Stimulated activated naive CD8-positive, alpha-beta T cell treated with anti-CD3 and anti-CD28 coated beads, Interleukin-15, Interleukin-2, amounts not matched to agents 100 U/mL and 50 U/mL, for 24 hours (primary cell): ENCODE results near the gene NAV2.
A peak's percentile ranks its signal among the peaks of the same experiment; 100 is the strongest.
"Not testable (repeated sequence)": the region's sequence is repeated elsewhere in the genome, so short reads cannot be mapped to it uniquely, and the experiment has no call there.

Experiments used
- ATAC-seq: fragments of 150-1000 bp; cut with Tn5 transposase; one replicate; pipeline ENCODE4 v1.10.0; 2021
- DNase-seq: peaks from one replicate; pipeline ENCODE4 v3.0.0; 2021

Gene NAV2

DNA sequence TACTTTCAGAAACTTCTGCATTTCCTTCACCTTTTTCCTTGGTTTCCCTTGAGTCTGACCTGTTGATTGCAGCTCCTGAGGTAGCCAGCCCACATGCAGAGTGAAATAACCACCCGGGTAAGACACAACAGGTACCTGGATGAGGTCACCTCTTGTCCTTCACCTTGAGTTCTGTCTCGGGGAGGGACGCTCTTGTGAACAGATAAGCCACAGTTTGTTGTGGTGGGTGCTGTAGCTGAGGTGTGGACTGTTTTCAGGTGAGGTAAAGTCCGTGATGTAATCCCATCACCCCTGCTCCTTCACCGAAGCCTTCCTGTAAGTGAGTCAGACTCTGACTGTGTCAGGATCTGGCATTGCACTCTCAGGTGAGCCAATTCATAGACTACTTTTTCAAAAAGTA, 183.1 kb downstream of the NAV2 start:
- DNase-seq (no peak), ATAC-seq (no peak)

DNA sequence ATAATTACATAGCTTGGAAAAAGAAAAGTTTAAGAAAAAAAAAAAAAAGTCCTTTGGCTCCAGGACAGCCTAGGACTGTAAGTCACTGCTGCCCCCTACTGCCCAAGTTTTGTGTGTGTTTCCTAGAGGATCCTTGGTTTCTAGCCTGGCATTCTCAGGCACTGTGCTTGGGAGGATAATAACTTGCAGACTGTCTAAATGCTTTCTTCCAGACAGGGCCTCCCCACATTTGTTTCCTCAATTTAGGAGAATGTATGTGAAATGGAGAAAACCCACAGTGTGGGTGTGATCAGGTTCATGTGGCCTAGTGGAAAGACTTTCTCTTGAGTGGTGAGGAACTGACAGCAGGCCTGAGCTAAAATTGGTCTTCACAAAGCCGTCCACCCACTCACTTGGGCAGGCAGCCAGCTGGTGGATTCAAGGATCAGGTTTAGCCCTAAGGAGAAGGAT, 191.0 kb downstream of the NAV2 start:
- ATAC-seq (no peak), DNase-seq (peak; percentile 67)

GRCh38 chr11:19905280-19905853, 192.7 kb downstream of the NAV2 start:
- no peak for DNase-seq
- no peak for ATAC-seq

GRCh38 chr11:19906126-19906525, 193.5 kb downstream of the NAV2 start:
- DNase-seq (no peak), ATAC-seq (no peak)

GRCh38 chr11:19907008-19907579, 194.5 kb downstream of the NAV2 start:
- DNase-seq: no peak
- no peak for ATAC-seq

DNA sequence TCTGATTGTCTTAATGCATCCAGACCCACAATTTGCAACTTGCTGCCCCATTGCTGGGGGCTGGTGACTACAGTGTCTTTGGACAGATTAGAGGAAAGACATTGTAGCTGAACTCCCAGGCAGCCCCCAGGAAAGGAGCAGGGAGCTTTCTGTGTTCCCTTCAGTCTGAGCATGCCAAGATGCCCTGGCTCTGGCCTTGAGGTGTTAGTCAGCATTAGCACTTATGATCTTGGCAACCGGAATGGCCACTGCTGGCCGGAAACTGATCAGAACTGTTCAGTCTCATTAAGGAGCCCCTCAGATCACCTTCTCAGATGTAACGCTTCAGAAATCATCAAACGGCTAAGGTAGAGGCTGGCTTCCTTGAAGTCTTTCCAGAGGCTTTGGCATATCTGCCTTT, 195.2 kb downstream of the NAV2 start:
- ATAC-seq: no peak
- DNase-seq: no peak

DNA sequence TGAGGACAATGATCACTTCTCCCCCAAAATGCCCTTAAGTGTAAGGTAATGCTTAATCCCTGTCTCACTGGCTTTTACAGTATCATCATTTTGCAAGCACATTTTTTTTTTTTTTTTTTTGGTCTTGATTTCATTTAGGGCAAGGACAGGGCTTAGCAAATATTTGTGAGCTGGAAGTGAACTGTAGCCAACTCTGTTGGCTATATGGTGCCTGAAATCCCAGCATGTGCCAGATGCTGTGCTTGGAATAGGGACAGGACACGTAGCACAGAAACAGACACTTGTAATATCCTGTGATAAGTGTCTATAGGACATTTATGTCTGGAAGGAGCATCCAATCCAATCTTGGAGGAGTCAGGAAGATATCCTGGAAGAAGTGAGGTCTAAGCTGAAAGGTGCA, 198.3 kb downstream of the NAV2 start:
- ATAC-seq (no peak), DNase-seq (no peak)

DNA sequence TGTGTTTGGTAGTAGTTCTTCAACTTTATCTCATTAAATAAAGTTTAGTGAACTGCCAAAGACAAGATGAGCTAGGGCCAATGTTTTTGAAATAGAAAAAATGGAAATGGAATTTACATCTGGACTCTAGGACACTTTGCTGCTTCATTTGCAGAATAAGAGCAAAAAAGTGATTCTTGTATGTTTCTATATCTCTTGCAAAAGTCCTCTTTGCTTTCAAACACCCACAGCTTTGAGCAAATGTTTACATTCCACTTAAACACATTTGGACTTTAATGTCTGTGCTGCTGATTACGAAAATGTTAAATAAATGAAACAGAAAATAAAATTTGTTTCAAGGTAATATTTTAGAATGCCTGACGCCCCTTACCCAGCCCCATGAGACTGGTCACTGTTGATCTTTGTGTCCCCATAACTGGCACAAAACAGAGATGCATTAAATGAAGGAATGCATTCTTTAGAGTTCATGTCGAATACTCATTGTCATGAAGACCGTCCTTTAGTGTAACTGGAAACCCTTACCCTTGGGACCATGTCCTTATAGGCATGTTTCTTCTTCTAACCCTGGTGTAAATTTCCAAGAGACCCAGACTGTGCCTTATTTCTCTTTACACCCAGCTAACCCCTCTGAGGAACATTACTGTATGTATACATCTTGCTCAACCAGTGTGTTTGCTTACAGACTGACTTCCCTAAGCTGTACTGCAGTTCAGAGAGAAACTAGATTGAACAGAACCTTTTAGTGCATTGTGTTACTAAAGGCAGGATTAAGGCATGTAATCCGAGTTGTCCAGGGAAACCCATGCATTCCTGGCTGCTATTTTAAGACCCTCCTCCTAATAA, 199.7 kb downstream of the NAV2 start:
- ATAC-seq (no peak), DNase-seq (no peak)

DNA sequence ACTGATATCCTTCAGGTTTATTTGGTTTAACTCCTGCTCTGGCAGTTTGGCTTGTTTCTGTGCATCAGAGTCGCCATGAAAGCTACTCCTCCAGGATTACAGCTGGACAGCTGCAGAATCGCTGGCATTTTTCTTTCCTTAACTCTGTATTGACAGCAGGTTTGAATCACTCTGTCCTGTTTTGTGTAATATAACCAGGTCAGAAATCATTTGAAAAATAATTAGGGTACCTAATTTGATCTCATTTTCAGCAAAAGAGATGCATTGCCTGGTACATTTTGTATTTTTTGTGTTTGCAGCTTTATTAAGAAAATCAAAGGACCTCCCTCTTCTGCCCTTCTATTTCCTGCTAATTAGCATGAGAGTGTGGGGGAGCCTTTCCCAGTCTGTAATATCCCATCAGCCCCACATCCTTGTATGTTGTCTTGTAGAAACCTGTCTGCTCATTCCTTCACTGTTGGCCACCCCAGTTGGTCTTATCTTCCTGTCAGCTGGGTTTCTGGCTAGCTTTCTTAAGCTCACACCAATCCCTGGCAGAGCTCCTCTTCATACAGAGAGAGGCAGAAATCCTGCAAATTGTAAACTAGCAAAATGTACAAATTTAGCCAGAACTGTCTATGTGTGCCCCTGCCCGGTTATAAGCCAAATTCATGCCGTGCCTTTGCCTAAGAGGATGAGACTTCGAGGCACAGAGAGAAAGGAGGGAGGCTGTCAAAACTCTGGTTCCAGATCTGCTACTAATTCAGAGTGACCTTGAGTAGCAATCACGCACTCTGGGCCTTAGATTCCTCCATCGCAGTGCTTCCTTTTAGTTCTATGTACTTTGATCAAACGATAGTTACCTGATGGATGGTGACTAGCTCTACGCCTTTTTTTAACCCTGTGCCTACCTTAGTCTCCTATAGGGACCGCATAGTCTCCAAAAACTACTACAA, 200.6 kb downstream of the NAV2 start:
- DNase-seq (no peak), ATAC-seq (no peak)

- no peak for ATAC-seq
- no peak for DNase-seq
Measured at GRCh38 chr11:19913893-19914249, 201.2 kb downstream of the NAV2 start.

DNA sequence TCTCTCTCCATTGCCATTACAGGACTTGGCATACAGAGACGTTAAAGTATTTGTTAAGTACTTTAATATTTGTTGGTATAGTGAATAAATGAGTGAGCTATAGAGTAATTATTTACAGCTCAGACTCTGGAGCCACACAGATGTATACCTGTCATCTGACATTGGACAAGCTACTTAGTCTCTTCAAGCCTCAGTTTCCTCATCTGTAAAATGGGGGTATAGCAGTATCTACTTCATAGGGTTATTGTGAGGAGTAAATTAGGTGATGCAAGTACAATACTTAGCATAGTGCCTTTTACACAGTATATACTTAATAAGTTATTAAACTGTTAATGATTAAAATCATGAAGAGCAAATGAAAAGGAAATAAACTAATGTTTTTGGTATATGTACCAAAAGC, 203.2 kb downstream of the NAV2 start:
- ATAC-seq (no peak), DNase-seq (no peak)

DNA sequence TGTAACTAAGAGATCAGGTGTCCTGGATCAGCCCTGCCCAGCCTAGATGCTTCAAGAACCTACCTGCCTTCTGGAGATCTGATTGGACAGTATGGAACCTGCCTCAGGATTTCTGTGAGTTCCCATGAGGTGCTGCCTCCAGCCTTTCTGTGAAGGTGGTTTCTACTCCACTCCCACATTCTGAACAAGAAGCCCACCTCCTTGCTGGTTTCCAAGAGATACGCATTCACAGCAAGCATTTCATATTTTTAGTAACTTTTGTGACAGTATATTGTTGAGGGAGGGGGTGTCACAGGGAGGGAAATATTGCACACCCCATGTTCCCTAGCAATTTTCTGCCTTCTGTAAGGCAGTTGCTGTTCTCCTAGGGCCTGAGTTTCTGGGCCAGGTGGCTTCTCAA, 204.4 kb downstream of the NAV2 start:
- no peak for ATAC-seq

GRCh38 chr11:19918302-19919049, 205.8 kb downstream of the NAV2 start:
- ATAC-seq: no peak

More for the DNA sequence above, 204.4 kb downstream of the NAV2 start:
- no peak for DNase-seq

DNA sequence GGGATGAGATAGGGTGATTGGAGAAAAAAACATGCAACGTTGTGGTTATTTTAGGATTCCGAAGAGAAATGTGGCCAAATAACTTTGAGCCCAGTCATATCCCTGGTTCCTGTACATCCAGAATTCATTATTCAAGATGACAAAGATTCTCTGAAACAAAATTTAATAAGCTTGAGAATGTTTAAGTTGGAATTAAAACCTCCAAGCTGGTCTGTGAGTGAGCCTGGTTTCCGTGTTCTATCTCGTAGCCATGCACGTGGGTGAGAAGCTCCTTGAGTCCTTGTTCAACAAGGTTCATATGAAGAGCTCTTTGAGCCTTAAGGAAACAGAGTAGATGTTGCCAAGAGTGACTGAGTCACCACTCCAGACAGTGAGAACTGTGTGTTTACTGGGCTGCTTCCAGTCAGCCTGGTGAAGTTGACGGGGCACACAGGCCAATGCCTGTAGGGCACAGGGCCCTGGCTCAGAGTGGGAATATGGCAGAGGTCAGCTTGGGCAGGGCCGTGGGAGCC, 206.5 kb downstream of the NAV2 start:
- DNase-seq: no peak
- ATAC-seq: no peak

More at GRCh38 chr11:19918302-19919049, 205.8 kb downstream of the NAV2 start:
- no peak for DNase-seq

GRCh38 chr11:19920982-19921381, 208.3 kb downstream of the NAV2 start:
- DNase-seq (no peak), ATAC-seq (no peak)

DNA sequence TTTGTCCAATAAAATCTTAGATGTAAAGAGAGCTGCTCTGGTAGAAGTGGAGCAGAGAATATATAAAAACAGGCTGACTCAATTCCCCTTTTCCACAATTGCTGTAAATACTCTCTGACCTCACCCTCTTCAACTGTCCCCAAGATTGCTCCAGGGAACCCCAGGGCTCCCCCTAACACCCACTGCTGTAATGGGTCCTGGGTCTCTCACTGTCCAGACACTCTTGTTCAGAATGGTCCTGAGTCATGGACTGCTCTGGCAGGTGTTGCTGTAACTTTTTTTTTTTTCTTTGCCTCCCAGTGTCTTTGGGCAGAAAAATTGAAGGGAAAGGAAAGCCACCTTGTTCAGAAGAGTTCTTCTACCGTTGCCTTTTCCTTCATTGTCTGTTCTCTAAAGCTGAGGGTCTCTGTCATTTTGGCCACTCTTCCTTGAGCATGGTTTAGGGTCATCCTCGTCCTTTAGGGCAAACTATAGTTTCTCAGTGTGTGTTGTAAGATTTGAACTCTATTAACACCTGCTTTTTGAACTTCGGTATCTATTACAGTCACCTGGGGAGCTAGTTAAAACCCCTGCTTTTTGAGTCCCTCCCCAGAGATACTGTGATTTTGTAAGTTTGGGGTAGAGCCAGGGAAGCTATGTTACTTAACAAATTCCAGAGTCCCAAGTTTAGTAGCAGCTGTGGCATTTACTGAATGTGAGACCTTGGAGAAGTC, 209.5 kb downstream of the NAV2 start:
- DNase-seq (no peak), ATAC-seq (peak; percentile 23)

- DNase-seq (no peak), ATAC-seq (no peak)
Measured at GRCh38 chr11:19922689-19923035, 210.0 kb downstream of the NAV2 start.

DNA sequence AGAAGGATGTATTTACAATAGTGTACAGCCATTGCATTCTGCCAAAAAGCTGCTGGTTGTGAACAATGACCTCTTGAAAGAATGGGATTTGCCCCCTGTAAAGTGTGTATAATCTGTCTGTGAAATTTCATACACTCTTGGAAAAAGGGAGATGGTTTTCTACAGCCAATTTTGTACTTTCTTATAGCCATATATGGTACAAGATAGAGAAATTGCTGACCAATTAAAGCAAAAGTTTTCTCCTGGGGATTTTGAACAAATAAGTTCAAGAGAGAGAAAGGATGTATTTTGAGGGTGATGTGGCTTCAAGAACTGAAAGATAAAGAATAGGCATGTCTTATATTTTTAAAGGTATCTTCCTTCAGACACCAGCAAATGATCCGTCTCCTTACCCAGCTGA, 211.0 kb downstream of the NAV2 start:
- ATAC-seq: no peak

DNA sequence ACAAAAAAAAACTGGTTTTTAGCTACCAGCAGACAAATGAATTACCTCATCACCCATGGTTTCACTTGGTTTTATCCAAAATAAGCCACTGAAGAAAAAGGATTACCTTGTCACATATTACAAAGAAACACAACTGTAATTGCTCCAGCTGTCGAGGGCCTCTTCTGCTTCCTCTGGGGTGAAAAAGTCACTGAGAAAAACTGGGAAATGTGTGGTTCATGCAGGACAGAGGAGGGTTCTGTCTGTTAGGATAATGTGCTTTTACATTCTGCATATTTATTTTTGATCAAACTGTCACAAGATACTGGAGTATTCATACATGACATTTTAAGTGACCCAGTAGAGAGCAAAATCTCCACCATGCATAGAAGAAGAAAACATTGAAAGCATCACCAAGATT, 211.7 kb downstream of the NAV2 start:
- no peak for DNase-seq

More for the DNA sequence above, 211.0 kb downstream of the NAV2 start:
- no peak for DNase-seq

DNA sequence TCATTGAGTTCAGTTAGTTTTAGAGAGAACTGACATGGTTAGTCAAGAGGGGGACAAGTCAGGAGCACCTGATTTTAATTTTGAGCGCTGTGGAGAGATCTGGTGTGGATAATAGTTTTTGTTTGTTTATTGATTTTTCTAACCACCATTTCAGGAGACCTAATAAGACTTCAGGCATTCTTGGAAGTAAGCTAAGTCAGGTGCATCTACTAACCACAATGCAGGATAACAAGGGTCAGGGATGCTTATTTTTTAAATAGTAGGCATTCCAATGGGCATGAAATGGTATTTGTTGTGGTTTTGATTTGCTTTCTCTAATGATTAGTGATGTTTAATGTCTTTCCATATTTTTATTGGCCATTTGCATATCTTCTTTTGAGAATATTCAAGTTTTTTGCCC, 212.1 kb downstream of the NAV2 start:
- no peak for ATAC-seq
- no peak for DNase-seq

More for the DNA sequence above, 211.7 kb downstream of the NAV2 start:
- ATAC-seq: no peak

DNA sequence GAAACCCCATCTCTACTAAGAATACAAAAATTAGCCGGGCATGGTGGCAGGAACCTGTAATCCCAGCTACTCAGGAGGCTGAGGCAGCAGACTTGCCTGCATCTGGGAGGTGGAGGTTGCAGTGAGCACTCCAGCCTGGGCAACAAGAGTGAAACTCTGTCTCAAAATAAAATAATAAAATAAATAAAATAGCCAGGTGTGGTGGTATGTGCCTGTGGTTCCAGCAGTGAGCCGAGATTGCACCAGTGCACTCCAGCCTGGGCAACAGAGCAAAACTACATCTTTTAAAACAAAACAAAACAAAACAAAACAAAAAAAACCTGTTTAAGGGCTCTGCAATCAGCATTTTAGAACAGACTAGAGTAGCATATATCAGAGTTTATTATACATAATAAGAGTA, 214.8 kb downstream of the NAV2 start:
- not testable (repeated sequence) for ATAC-seq, DNase-seq
